ENCODE data around the gene FXYD5.
"Not testable (repeated sequence)": the region's sequence is repeated elsewhere in the genome, so short reads cannot be mapped to it uniquely, and the experiment has no call there.

GRCh38 chr19:35153129-35153522, 1.4 kb upstream of the FXYD5 start:
- not testable (repeated sequence) for TF ChIP-seq CTCF (IDR thresholded peaks at IDR 0.05); ZFX (IDR thresholded peaks at IDR 0.05; ENCODE audit: borderline replicate concordance)
